A549 (cell line): ENCODE results near the gene PCNX2. TPM values are rescaled to one million over a fixed set of nuclear protein-coding genes. Genes with fewer than 3 reads are reported as not detected.

Experiments used
- ATAC-seq, 2 experiments: fragments of 200-7000 bp in 1 of 2; fragments of >200 bp in 1 of 2; cut with Nextera tagmentation in 1 of 2; cut with Tn5 transposase in 1 of 2; 3 replicates each; pipeline versions ENCODE4 v1.8.0 to v1.9.1; 2018 to 2020; ENCODE audit warnings: mild to moderate bottlenecking in 1 of 2, moderate library complexity in 1 of 2
- CTCF ChIA-PET: fragments of 300-600 bp; sonication (Branson Sonifier 250); formaldehyde crosslinking; extraction: SDS; loops from one replicate; lab custom pipeline; 2021; ENCODE audit warnings: antibody characterized with exemption, inconsistent platforms; lab: Yijun Ruan, JAX
- POLR2A ChIA-PET: fragments of 350-600 bp; formaldehyde crosslinking; extraction: SDS; loops from one replicate; lab custom pipeline; 2021; ENCODE audit warnings: antibody characterized with exemption, inconsistent platforms; lab: Yijun Ruan, JAX
- DNase-seq, 2 experiments: peaks; one replicate each; pipeline versions ENCODE4 v3.0.0 to v3.0.0-alpha.2; 2011 to 2016; ENCODE audit warnings: low read depth in 1 of 2, low spot score in 1 of 2
- FAIRE-seq: peaks from 2 replicates; lab custom pipeline; 2011; peaks lifted over from hg19 to GRCh38; lab: Jason Lieb, UNC
- H3K27ac ChIP-seq, 2 experiments: fragments of >200 bp; sonication (Bioruptor Twin); formaldehyde crosslinking; 3 replicates each; pipeline ENCODE4 v1.5.1; 2016 to 2017
- H3K4me1 ChIP-seq: fragments of >200 bp; sonication (Bioruptor Twin); formaldehyde crosslinking; 3 replicates; pipeline ENCODE4 v1.6.1; 2016
- H3K4me2 ChIP-seq: fragments of >200 bp; sonication (Bioruptor Twin); formaldehyde crosslinking; 3 replicates; pipeline ENCODE4 v1.6.1; 2016
- H3K4me3 ChIP-seq: fragments of >200 bp; sonication (Bioruptor Twin); formaldehyde crosslinking; 3 replicates; pipeline ENCODE4 v1.5.1; 2016
- H3K9me3 ChIP-seq: fragments of >200 bp; sonication (Bioruptor Twin); formaldehyde crosslinking; 3 replicates; pipeline ENCODE4 v1.6.1; 2016
- BHLHE40 ChIP-seq: IDR thresholded peaks from 2 replicates; pipeline ENCODE4 v1.6.1; 2012; ENCODE audit warnings: low read depth, low read length, inconsistent platforms
- CBX2 ChIP-seq: fragments of 200-600 bp; sonication (generic); IDR thresholded peaks from 2 replicates; pipeline ENCODE4 v1.6.1; 2016; ENCODE audit warnings: low read depth, mild to moderate bottlenecking, borderline replicate concordance
- CBX8 ChIP-seq: fragments of 200-600 bp; sonication (generic); IDR thresholded peaks from 2 replicates; pipeline ENCODE4 v1.6.1; 2016
- EP300 ChIP-seq, 2 experiments: fragments of >200 bp; sonication (Bioruptor Twin); formaldehyde crosslinking; IDR thresholded peaks; 2 replicates in 1 of 2; 3 replicates in 1 of 2; pipeline ENCODE4 v1.6.1; 2016 to 2017
- FOSB ChIP-seq: fragments of 250-450 bp; sonication (Bioruptor Pico); IDR thresholded peaks from 2 replicates; pipeline ENCODE4 v1.5.0; 2020; ENCODE audit warnings: mild to moderate bottlenecking, moderate library complexity
- FOSL2 ChIP-seq, 2 experiments: fragments of 450-650 bp in 1 of 2; fragments of >200 bp in 1 of 2; sonication (Bioruptor Twin) in 1 of 2; formaldehyde crosslinking; IDR thresholded peaks; 2 replicates each; pipeline versions ENCODE4 v1.5.0 to v1.6.1; 2016 to 2020; ENCODE audit warnings: mild to moderate bottlenecking in 1 of 2, moderate library complexity in 1 of 2
- FOXS1 ChIP-seq: fragments of 250-450 bp; sonication (Bioruptor Pico); IDR thresholded peaks from 2 replicates; pipeline ENCODE4 v1.5.0; 2020; ENCODE audit warnings: mild to moderate bottlenecking, moderate library complexity
- HEYL ChIP-seq: fragments of 250-450 bp; sonication (Bioruptor Pico); IDR thresholded peaks from 2 replicates; pipeline ENCODE4 v1.8.0; 2021; ENCODE audit warnings: mild to moderate bottlenecking, moderate library complexity
- HOXA7 ChIP-seq: fragments of 250-450 bp; sonication (Bioruptor Pico); IDR thresholded peaks from 2 replicates; pipeline ENCODE4 v1.5.0; 2020; ENCODE audit warnings: mild to moderate bottlenecking, moderate library complexity
- HOXB13 ChIP-seq: fragments of 250-450 bp; sonication (Bioruptor Pico); IDR thresholded peaks from 2 replicates; pipeline ENCODE4 v1.5.0; 2020; ENCODE audit warnings: low read depth, mild to moderate bottlenecking, moderate library complexity
- HOXB5 ChIP-seq: fragments of 250-450 bp; sonication (Bioruptor Pico); IDR thresholded peaks from 2 replicates; pipeline ENCODE4 v1.5.0; 2020; ENCODE audit warnings: mild to moderate bottlenecking, moderate library complexity
- JUN ChIP-seq, 2 experiments: fragments of >200 bp; sonication (Bioruptor Twin); formaldehyde crosslinking; IDR thresholded peaks; 2 replicates in 1 of 2; 3 replicates in 1 of 2; pipeline ENCODE4 v1.6.1; 2016 to 2017
- JUNB ChIP-seq: fragments of >200 bp; sonication (Bioruptor Twin); formaldehyde crosslinking; IDR thresholded peaks from 2 replicates; pipeline ENCODE4 v1.6.1; 2016
- MAFK ChIP-seq: fragments of 450-650 bp; IDR thresholded peaks from 2 replicates; pipeline ENCODE4 v1.6.1; 2014; ENCODE audit not compliant: partially characterized antibody
- MAZ ChIP-seq: fragments of 150-350 bp; IDR thresholded peaks from 2 replicates; pipeline ENCODE4 v1.6.1; 2014; ENCODE audit warnings: antibody characterized with exemption, low read depth, low read length, borderline replicate concordance
- NFE2L2 ChIP-seq: fragments of 150-350 bp; conservative IDR thresholded peaks from 2 replicates; pipeline ENCODE4 v1.6.1; 2014; ENCODE audit warnings: low read length
- POLR2AphosphoS2 ChIP-seq: conservative IDR thresholded peaks from 2 replicates; pipeline ENCODE4 v1.6.1; 2012; ENCODE audit warnings: low read length, improper control_type of control experiment, inconsistent platforms
- RCOR1 ChIP-seq: fragments of 150-350 bp; IDR thresholded peaks from 2 replicates; pipeline ENCODE4 v1.6.1; 2014; ENCODE audit warnings: antibody characterized with exemption, low read length, low read depth
- RFX5 ChIP-seq: fragments of 450-650 bp; IDR thresholded peaks from 2 replicates; pipeline ENCODE4 v1.7.1; 2014; ENCODE audit warnings: antibody characterized with exemption, mild to moderate bottlenecking, moderate library complexity
- SREBF2 ChIP-seq: fragments of 450-650 bp; IDR thresholded peaks from 2 replicates; pipeline ENCODE4 v1.6.1; 2014; ENCODE audit warnings: mild to moderate bottlenecking, moderate library complexity
- TFCP2L1 ChIP-seq: fragments of 250-450 bp; sonication (Bioruptor Pico); IDR thresholded peaks from 2 replicates; pipeline ENCODE4 v1.5.0; 2021; ENCODE audit warnings: mild to moderate bottlenecking
- TP53 ChIP-seq: fragments of 250-450 bp; sonication (Bioruptor Pico); IDR thresholded peaks from 2 replicates; pipeline ENCODE4 v1.5.0; 2021; ENCODE audit warnings: mild to moderate bottlenecking, moderate library complexity
- ZFP36 ChIP-seq: fragments of 450-650 bp; IDR thresholded peaks from 2 replicates; pipeline ENCODE4 v1.6.1; 2014; ENCODE audit warnings: borderline replicate concordance; ENCODE audit not compliant: partially characterized antibody
- ZNF302 ChIP-seq: fragments of 250-450 bp; sonication (Bioruptor Pico); IDR thresholded peaks from 2 replicates; pipeline ENCODE4 v1.9.0; 2021; ENCODE audit warnings: inconsistent platforms, mild to moderate bottlenecking, moderate library complexity
- ZSCAN20 ChIP-seq: fragments of 250-450 bp; sonication (Bioruptor Pico); IDR thresholded peaks from 2 replicates; pipeline ENCODE4 v1.8.0; 2022; ENCODE audit warnings: mild to moderate bottlenecking, moderate library complexity
- WGBS: methylation state at CpG from one replicate; pipeline ENCODE4 v1.1.6; 2017; ENCODE audit errors: missing lambda C conversion rate; 5-methylcytosine and 5-hydroxymethylcytosine counted together
- polyA plus RNA-seq, 4 experiments: library from polyadenylated mRNA; depleted of rRNA in 3 of 4; stranded (reverse); fragments of >200 nt; fragmentation: RNase III in 1 of 4; extraction: RNeasy Plus Mini Kit Qiagen cat#74134 plus additional on column Dnase treatment in 1 of 4; gene quantifications; 2 replicates in 3 of 4; 3 replicates in 1 of 4; pipeline ENCODE4 v1.2.3, GENCODE V29; 2011 to 2017
- TF ChIP-seq, protein P1 (sequence below): fragments of >200 bp; sonication (Bioruptor Twin); formaldehyde crosslinking; IDR thresholded peaks from 3 replicates; pipeline ENCODE4 v1.6.1; 2016
- TF ChIP-seq, protein P2 (sequence below): IDR thresholded peaks from 2 replicates; pipeline ENCODE4 v1.6.1; 2012
- TF ChIP-seq, protein P3 (sequence below): fragments of 250-450 bp; sonication (Bioruptor Pico); IDR thresholded peaks from 2 replicates; pipeline ENCODE4 v1.5.0; 2021; ENCODE audit warnings: mild to moderate bottlenecking, moderate library complexity, borderline replicate concordance
- TF ChIP-seq, protein P4 (sequence below): fragments of 250-450 bp; sonication (Bioruptor Pico); IDR thresholded peaks from 2 replicates; pipeline ENCODE4 v1.5.0; 2020; ENCODE audit warnings: low read depth, mild to moderate bottlenecking, moderate library complexity

The PCNX2 gene
- polyA plus RNA-seq, 2 of the 4 experiments (the other 2 are of a cell fraction), result 8.8 to 27.2 TPM

DNA sequence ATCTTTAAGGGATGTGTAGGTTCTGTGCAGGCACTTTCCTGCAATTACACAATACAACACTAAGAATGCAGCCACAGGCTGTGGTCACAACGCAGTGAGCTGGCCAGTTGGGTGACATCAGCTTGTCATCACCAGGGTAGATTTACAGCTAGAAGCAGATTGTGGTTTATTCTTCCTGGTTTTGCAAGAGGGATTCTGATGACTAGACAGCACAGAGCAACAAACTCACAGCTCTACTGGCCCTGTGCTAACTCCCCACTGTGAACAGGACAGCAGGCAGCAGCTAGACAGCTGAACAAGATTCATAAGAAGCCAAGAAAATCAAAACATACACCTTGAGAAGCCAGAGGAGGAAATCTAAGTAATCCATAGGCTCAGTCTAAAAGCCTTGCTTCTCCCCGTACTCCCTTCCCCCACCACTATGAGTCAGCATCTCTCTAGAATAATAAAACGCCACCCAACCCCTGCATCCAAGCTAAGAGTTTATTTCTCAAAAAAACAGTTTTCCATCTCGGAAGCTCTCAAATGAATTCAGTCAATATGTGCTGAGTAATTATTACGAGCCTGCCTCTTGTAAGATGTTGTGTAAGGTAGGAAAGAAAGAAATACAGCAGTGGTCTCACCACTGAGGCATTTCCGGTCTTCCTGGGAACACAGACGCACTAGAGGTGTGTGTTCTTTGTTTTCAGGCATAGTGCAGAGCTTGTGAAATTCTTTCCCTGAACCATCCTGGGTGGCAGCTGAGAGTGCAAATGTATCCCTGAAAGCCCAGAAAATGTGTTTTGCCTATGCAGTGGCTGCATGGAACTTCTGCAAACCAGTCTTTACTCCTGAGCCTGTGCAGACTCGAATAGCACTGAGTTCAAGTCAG lies 182.3 kb downstream of the PCNX2 start (continued):
- TF ChIP-seq JUN (IDR thresholded peaks at IDR 0.05) (peak; percentile 98 to 99), TFCP2L1 (CRISPR knock-in tag) (peak; percentile 79), JUNB (peak; percentile 96)
- TF ChIP-seq, protein P1, sequence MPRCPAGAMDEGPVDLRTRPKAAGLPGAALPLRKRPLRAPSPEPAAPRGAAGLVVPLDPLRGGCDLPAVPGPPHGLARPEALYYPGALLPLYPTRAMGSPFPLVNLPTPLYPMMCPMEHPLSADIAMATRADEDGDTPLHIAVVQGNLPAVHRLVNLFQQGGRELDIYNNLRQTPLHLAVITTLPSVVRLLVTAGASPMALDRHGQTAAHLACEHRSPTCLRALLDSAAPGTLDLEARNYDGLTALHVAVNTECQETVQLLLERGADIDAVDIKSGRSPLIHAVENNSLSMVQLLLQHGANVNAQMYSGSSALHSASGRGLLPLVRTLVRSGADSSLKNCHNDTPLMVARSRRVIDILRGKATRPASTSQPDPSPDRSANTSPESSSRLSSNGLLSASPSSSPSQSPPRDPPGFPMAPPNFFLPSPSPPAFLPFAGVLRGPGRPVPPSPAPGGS, result peak; percentile 92

DNA sequence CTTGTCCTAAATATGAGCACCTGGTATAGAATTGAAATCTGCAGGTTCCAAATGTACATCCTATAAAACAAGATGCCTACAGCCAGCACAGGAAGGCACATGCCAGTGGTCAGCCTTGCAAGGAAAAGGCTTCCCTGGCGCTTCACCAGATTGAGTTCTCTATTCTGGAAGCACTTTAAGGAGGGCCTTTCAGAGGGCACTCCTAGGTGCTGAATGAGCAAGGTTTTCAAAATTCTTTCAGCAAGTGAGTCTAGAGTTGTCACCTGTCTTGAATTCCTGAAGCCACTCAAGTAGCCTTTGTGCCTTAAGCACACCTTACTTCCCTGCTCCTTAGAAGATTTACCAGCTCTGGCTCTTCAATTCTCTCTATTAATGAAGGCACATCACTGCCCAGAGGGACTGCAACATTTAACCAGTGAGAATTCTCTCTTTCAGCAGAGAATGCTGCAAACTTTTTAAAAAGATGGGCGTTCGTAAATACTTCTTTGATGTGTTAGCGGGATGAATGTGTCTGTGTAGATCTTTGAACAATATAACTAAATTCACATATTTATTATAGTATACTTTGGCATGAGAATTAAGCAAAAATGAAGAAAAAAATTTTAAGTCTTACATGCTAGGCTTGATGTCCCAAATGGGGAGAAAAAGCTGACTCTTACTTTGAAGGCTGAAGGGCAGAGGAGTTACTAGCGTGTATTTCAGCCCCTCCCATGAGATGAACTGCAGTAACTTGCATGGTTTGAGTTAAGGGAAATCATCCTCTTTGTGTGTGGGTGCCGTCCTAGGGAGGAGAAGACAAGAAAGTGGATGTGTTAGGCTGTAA lies 183.1 kb downstream of the PCNX2 start:
- CTCF ChIA-PET, result interaction anchor here (0.7 to 0.9 kb wide), 2 partner anchors 98 to 100 kb away, joined by 3 read pairs; no protein-coding TSS in a partner anchor
- DNase-seq, result peak in 1 of 2 experiments; percentile 28
- no peak for ATAC-seq
- H3K4me1 ChIP-seq, result peaks cover 54% of the 10 kb centered on the region
- peaks cover 22% of the 10 kb centered on the region for H3K9me3 ChIP-seq
- 49% methylated on average over 6 of the region's 6 CpGs for WGBS
- peak overlapping the region; percentile 93 for H3K27ac ChIP-seq
- H3K4me2 ChIP-seq, result peak overlapping the region; percentile 76
- H3K4me3 ChIP-seq, result peak overlapping the region; percentile 20; the same call in 1 of the 3 replicates
- no peak for FAIRE-seq
- POLR2A ChIA-PET, result interaction anchor here (1.1 to 1.6 kb wide), 3 partner anchors 38 to 482 kb away, joined by 4 to 7 read pairs (median 6); partner anchors contain the start of gene SIPA1L2
- TF ChIP-seq CBX2, result no peak
- TF ChIP-seq FOXS1 (CRISPR knock-in tag), result 0 out of 2 replicates have a peak, but pooled peaks have one; percentile 28
- TF ChIP-seq FOSL2 (IDR thresholded peaks at IDR 0.05), result no peak
- TF ChIP-seq FOSL2 (CRISPR knock-in tag; IDR thresholded peaks at IDR 0.05), result no peak
- TF ChIP-seq BHLHE40, result no peak
- peak; percentile 46; the same call in 1 of the 2 replicates for TF ChIP-seq TP53 (CRISPR knock-in tag)
- TF ChIP-seq MAZ, result 0 out of 2 replicates have a peak, but pooled peaks have one; percentile 42
- no peak for TF ChIP-seq RFX5
- TF ChIP-seq, protein P2, sequence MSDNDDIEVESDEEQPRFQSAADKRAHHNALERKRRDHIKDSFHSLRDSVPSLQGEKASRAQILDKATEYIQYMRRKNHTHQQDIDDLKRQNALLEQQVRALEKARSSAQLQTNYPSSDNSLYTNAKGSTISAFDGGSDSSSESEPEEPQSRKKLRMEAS, result peak; percentile 17; the same call in 1 of the 2 replicates
- no peak for TF ChIP-seq RCOR1
- TF ChIP-seq ZSCAN20 (CRISPR knock-in tag), result peak; percentile 69
- TF ChIP-seq ZNF302 (CRISPR knock-in tag), result 0 out of 2 replicates have a peak, but pooled peaks have one; percentile 29
- TF ChIP-seq CBX8, result no peak
- TF ChIP-seq, protein P3, sequence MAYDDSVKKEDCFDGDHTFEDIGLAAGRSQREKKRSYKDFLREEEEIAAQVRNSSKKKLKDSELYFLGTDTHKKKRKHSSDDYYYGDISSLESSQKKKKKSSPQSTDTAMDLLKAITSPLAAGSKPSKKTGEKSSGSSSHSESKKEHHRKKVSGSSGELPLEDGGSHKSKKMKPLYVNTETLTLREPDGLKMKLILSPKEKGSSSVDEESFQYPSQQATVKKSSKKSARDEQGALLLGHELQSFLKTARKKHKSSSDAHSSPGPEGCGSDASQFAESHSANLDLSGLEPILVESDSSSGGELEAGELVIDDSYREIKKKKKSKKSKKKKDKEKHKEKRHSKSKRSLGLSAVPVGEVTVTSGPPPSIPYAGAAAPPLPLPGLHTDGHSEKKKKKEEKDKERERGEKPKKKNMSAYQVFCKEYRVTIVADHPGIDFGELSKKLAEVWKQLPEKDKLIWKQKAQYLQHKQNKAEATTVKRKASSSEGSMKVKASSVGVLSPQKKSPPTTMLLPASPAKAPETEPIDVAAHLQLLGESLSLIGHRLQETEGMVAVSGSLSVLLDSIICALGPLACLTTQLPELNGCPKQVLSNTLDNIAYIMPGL (CRISPR knock-in tag), result peak; percentile 77; the same call in 1 of the 2 replicates
- peak; percentile 64; the same call in 1 of the 2 replicates for TF ChIP-seq HOXB5 (CRISPR knock-in tag)
- TF ChIP-seq HEYL, result peak; percentile 87
- no peak for TF ChIP-seq SREBF2
- TF ChIP-seq FOSB (CRISPR knock-in tag), result 0 out of 2 replicates have a peak, but pooled peaks have one; percentile 64
- TF ChIP-seq MAFK, result no peak
- TF ChIP-seq ZFP36, result no peak
- TF ChIP-seq EP300 (IDR thresholded peaks at IDR 0.05), result no peak
- TF ChIP-seq, protein P4, sequence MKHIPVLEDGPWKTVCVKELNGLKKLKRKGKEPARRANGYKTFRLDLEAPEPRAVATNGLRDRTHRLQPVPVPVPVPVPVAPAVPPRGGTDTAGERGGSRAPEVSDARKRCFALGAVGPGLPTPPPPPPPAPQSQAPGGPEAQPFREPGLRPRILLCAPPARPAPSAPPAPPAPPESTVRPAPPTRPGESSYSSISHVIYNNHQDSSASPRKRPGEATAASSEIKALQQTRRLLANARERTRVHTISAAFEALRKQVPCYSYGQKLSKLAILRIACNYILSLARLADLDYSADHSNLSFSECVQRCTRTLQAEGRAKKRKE, result peak; percentile 67; the same call in 1 of the 2 replicates
- TF ChIP-seq HOXA7 (CRISPR knock-in tag), result 0 out of 2 replicates have a peak, but pooled peaks have one; percentile 52
- no peak for TF ChIP-seq NFE2L2
- peak; percentile 73 for TF ChIP-seq HOXB13
- no peak for TF ChIP-seq POLR2AphosphoS2
